NCI-H2081 treated with DMSO at 0.1 percent for 48 hours (cell line): ENCODE data around the gene IL16.

Experiments used
- DNase-seq: peaks from one replicate; lab custom pipeline; 2025; lab: John Stamatoyannopoulos, UW

The IL16 gene

GRCh38 chr15:81294516-81294880 lies 97.8 kb downstream of the IL16 start:
- no peak for DNase-seq

GRCh38 chr15:81295486-81296121 lies 98.9 kb downstream of the IL16 start:
- no peak for DNase-seq

GRCh38 chr15:81296186-81296585 lies 99.5 kb downstream of the IL16 start:
- no peak for DNase-seq

DNA sequence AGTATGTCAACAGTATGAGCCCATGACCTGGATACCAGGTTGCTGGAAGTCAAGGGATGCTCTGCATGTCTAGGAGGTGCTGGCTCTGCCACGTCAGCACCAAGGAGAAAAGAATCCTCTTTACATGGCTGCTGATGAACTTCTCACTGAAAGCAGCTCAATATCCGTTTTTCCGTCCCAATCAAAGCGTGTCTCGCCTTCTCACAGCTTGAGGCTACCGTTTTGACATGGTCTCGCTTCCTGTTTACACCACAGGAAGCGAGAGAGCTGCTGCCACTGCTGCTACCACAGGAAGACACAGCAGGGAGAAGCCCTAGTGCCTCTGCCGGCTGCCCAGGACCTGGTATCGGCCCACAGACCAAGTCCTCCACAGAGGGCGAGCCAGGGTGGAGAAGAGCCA lies 100.0 kb downstream of the IL16 start:
- DNase-seq, result no peak

DNA sequence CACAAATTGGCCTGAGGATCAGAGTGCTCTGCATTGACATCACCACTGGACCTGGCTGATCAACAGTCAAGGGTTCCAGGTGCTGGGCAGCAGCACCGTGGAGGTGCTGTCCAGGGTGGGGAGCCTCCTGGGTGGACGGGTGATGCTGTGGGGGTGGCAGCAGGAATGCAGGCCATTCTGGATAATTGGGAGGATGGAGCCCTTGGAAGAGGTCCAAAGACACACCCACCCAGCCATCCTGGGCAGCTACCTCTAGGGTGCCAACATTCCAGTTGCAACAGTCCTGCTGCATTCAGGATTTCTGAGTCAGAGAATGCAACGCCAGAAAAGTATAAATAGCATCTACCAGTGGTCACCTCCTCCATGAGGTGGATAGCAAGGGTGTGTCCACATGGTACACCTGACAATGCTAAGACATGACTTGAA lies 100.5 kb downstream of the IL16 start:
- DNase-seq, result no peak

DNA sequence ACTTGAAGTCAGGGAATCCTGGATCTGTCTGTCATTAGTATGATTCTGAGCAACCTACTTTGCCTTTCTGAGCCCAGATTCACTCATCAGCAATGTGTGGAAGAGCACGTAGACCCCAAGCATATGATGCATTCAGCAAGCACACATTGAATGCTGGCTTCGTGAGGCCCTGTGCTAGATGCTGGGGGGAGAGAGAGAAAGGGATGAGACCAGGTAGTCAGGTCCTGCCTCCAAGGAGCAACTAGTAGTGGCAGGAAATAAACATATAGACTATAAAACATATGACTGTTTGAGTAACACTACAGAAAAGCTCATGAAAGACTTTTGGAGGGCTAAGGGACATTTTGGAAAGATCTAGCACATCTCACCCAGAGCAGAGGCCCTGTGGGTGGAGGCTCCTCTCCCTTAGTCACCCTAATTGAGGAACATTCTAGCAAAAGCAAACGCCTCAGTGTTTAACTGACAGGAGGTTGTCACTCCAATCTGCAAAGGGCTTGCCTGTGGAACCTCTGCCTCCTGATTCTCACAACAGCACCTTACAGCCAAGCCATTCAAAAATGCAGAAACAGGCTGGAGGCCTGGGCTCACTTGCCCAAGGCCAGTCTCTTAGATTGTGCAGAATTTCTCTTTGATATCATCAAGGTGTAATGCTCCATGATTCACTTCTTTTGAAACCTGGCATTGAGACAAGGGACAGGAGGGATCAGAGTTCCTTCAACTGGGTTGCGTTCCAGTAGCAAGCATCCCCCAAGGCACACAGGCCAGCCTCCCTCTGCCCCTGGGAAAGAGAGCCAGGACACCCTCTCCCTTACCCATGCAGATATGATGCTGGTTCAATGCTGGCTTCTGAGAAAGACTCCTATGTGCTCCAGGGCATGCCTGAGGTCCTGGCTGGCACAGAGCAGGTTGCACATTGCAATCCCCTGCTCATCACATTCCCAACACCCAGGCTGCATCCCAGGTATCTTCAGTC lies 101.2 kb downstream of the IL16 start:
- DNase-seq, result no peak

GRCh38 chr15:81298611-81299010 lies 101.9 kb downstream of the IL16 start:
- no peak for DNase-seq

- no peak for DNase-seq
These were observed 102.5 kb downstream of the IL16 start for GRCh38 chr15:81299156-81299555.

- DNase-seq, result no peak
These were observed 103.1 kb downstream of the IL16 start for GRCh38 chr15:81299630-81300273.

DNA sequence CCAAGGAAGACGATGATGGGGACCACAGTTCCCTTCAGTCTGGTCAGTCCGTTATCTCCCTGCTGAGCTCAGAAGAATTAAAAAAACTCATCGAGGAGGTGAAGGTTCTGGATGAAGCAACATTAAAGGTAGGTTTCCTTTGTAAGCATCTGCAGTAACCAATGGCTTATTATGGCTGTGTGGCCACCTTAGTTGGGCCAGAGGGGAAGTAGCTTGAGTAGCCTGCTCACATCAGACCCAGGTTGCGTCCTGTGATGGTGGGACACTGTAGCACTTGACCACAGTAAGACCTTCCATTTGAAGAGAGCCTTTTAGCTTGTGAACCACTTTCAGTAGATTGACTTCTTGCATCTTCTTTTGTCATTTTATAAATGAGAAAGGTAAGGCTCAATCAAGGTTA lies 104.7 kb downstream of the IL16 start:
- DNase-seq, result no peak

GRCh38 chr15:81301815-81302399 lies 105.2 kb downstream of the IL16 start:
- no peak for DNase-seq

GRCh38 chr15:81302701-81303109 lies 106.0 kb downstream of the IL16 start:
- no peak for DNase-seq

DNA sequence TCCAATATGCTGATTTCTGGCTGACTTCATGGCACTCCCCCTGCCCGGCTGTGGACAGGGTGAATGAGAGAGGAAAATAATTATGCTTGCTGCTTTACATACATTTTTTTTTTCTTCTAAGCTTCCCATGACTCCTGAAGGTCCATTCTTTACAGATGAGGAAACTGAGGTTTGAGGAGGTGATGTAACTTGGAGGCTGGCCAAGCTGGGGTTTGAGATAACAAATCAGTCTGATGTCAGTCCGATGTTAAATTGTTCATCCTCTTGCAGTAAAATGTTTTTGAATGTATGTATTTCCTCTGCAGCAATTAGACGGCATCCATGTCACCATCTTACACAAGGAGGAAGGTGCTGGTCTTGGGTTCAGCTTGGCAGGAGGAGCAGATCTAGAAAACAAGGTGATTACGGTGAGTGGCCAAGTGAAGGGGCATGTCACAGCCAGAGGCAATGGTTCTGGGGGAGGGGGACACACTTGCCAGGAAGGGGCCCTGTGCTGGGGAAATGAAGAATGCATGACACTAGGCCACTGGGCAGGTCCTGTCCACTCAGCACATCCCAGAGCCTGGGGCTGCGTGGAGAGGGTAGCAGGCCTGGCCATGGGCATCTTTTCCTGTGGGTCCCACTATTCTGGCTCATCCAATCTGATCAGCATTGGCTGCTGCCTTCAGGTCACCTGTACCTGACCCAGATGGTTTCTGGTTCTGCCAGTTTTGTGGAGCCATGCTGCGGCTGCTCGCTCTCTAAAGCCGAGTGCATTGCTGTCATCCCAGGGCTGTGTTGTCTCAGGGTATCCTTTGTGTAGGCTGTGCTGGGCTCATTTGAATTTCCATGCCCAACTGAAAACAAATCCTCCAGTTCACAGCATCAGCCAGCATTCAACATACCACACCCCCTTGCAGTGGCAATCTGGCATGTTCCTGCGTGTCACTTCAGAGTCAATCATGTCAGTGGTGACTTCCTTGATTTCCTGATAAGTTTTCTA lies 106.9 kb downstream of the IL16 start:
- DNase-seq, result no peak

GRCh38 chr15:81304226-81304625 lies 107.5 kb downstream of the IL16 start:
- no peak for DNase-seq

DNA sequence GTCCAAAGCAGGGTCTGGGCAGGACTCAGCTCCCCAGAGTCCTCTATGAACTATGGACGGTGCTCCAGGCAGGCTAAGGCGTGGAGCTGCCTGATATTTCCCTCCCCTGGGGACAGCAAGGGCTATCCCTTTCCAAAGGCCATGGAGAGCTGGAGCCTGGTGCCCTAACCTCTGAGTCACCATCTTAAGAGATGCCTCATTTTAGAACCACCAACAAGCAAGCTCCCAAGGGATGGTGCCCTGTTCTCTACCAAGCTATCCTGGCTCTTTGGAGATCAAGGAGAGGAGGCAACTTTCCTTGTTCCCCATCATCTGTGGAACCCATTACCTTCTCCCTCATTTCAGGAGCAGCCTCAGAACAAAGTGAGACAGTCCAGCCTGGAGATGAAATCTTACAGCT lies 111.6 kb downstream of the IL16 start:
- DNase-seq, result no peak

DNA sequence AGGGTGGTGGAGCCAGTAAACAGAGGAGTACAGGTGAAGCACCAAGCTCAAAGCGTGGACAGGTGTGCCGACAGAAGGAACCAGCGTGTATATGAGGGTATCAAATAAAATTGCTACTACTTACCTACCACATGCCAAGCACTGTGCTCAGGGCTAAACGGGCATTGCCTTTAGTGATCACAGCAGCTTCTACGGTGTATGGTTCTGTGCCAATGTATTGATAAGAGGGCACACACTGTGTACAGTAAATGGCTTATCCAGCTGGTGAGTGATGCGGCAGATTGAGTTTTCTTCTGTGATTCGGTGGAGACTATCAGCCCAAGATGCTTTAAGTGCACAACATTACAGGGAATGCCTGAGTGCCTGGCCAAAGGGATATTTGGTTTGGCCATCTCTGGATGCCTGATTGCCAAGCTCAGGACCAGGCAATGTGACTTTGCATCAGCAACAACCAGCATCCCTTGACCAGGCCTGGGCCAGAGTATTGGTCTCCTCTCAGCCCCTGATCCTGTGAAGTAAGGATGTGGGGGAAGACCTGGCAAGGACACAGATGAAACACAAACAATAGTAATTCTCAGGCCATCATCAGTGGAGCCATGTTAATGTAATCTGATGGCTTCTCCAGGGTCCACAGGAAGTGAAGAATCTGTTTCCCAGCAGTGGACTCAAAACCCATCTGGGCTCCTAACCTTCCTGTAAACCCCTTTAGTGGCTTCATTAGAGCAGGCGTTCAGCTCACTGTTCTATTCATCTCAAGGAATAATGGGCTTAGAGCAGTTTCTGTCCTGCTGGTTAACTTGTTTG lies 113.2 kb downstream of the IL16 start:
- DNase-seq, result no peak

DNA sequence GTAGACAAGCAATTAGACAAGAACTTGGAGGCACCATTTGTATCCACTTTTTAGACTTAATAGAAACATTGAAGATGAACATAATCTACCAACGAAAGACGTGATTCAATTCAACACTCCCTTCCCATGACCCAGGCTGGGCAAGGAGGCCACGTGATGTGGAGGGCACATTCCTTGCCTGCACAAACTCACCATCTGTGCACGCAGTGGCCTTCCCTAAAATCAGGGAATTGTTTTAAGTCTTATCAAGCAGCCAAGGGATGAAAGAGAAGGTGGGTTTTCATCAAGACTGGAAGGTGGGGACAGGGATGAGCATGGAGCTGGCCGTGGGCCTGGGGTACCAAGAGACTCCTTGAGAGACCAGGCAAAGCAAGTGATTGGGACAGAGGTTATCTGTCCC lies 113.8 kb downstream of the IL16 start:
- no peak for DNase-seq

- no peak for DNase-seq
These were observed 115.2 kb downstream of the IL16 start for GRCh38 chr15:81311752-81312464.

DNA sequence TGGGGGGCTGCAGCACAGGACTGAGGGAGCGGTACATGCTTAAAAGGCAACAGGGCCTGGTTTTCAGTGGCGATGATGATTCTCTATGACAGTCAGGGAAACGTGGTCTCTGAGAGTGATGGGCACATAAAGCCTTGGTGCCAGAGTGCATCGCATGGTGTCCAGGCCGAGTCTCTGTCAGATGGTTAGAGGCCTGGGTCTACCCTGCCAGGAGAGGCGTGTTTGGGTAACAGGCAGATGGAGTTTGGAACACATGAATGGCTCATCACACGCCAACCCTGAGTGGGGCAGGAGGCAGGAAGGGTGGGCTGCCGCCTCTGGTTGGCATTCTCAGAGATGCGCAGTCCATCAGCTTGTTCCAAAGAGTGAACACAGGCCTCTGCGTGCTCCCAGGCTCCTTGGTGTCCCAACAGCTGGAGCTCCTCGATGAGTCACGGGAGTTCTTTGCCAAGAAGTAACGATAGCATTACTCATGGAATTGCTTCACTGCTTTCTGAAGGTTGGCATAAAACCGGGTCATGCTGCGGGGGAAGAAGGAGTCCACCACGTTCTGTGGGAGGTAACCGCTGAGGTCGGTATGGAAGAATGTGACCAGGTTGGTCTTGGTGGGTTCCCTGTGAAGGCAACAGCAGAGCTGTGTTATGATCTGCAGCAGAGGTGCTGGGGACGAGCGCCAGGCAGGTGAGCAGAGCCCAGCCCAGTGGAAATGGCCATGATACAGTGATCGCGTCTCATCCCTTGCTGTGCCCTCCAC lies 116.3 kb downstream of the IL16 start:
- DNase-seq, result no peak
